Prostate gland (tissue), 2 donors: ENCODE measurements around the gene WDR62.

Experiments
- CTCF ChIP-seq, 4 experiments: fragments of 200-600 bp in 2 of 4; fragments of 450-650 bp in 2 of 4; sonication (generic) in 2 of 4; IDR thresholded peaks; 1 replicate in 3 of 4; 2 replicates in 1 of 4; pipeline ENCODE4 v1.5.1; 2016 to 2019; ENCODE audit warnings: antibody characterized with exemption in 4 of 4, mild to moderate bottlenecking in 2 of 4, moderate library complexity in 2 of 4
- POLR2A ChIP-seq: fragments of 450-650 bp; IDR thresholded peaks from one replicate; pipeline ENCODE4 v1.6.1; 2016; ENCODE audit warnings: antibody characterized with exemption, mild to moderate bottlenecking
- POLR2AphosphoS5 ChIP-seq: sonication (generic); formaldehyde crosslinking; IDR thresholded peaks from one replicate; pipeline ENCODE4 v1.6.1; 2017; ENCODE audit warnings: antibody characterized with exemption

GRCh38 chr19:36009633-36010379 is 44.9 kb upstream of the WDR62 start:
- TF ChIP-seq CTCF (IDR thresholded peaks at IDR 0.05), result no peak
- no peak for TF ChIP-seq POLR2AphosphoS5
- TF ChIP-seq POLR2A, result no peak
